Measurements from ENCODE around the gene TLE5.
A peak's percentile ranks its signal among the peaks of the same experiment; 100 is the strongest.

TLE5 gene

DNA sequence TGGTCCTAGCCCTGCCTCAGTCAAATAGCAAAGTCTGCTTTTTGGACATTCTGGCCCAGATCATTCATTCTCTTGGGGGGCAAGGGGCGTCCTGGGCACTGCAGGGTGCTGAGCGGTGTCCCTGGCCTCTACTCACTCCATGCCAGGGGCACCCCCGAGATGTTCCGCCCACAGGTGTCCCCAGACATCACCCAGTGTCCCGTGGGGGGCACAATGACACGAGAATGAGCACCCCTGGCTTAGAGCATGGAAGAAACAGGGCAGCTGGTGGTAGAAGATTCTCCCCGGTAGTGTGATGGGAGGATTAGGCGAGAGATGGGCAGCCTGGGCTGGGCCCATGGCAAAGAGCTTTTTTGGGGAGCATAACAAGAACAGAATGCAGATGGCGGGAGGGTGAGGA, 5.3 kb upstream of the TLE5 start:
- H3K36me3 ChIP-seq (ENCODE audit: control insufficient read depth, insufficient read depth, low read length), result no peaks in the 10 kb centered on the region
- no peak for DNase-seq (ENCODE audit: extremely low read depth, insufficient read length)
- TF ChIP-seq, protein P1, sequence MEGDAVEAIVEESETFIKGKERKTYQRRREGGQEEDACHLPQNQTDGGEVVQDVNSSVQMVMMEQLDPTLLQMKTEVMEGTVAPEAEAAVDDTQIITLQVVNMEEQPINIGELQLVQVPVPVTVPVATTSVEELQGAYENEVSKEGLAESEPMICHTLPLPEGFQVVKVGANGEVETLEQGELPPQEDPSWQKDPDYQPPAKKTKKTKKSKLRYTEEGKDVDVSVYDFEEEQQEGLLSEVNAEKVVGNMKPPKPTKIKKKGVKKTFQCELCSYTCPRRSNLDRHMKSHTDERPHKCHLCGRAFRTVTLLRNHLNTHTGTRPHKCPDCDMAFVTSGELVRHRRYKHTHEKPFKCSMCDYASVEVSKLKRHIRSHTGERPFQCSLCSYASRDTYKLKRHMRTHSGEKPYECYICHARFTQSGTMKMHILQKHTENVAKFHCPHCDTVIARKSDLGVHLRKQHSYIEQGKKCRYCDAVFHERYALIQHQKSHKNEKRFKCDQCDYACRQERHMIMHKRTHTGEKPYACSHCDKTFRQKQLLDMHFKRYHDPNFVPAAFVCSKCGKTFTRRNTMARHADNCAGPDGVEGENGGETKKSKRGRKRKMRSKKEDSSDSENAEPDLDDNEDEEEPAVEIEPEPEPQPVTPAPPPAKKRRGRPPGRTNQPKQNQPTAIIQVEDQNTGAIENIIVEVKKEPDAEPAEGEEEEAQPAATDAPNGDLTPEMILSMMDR (IDR thresholded peaks at IDR 0.05; ENCODE audit: insufficient read depth, low read length, poor library complexity, severe bottlenecking), result no peak
- H3K27me3 ChIP-seq (replicated peaks; ENCODE audit: control insufficient read depth, insufficient read depth, low read length), result no peaks in the 10 kb centered on the region
- H3K4me3 ChIP-seq (replicated peaks; ENCODE audit: low read depth, low read length), result no peak overlapping the region

DNA sequence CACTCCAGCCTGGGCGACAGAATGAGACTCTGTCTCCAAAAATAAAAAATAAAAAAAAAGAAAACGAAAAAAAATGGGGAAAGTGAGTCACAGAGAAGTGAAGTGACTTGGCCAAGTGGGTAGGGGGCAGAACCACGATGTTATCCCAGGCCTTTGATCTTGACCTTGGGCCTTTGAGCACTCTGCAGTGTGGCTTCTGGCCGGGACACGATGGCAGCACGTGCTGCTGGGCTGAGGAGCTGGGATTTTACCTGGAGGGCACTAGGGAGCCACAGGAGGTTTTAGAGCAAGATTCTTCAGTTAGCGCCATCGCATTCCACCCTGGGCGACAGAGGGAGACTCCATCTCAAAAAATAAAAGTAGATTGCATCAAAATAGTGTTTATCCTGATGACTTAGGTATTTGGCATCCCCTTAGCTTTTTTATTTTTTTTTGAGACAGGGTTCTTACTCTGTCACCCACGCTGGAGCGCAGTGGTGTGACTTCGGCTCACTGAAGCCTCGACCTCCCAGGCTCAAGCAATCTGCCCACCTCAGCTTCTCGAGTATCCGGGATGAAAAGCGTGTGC, 4.3 kb upstream of the TLE5 start:
- no peak for DNase-seq (ENCODE audit: extremely low read depth, insufficient read length)
- H3K4me3 ChIP-seq (replicated peaks; ENCODE audit: low read depth, low read length), result no peak overlapping the region
- H3K36me3 ChIP-seq (ENCODE audit: control insufficient read depth, insufficient read depth, low read length), result no peaks in the 10 kb centered on the region
- TF ChIP-seq, protein P1 (IDR thresholded peaks at IDR 0.05; ENCODE audit: insufficient read depth, low read length, poor library complexity, severe bottlenecking), result no peak
- no peaks in the 10 kb centered on the region for H3K27me3 ChIP-seq (replicated peaks; ENCODE audit: control insufficient read depth, insufficient read depth, low read length)

DNA sequence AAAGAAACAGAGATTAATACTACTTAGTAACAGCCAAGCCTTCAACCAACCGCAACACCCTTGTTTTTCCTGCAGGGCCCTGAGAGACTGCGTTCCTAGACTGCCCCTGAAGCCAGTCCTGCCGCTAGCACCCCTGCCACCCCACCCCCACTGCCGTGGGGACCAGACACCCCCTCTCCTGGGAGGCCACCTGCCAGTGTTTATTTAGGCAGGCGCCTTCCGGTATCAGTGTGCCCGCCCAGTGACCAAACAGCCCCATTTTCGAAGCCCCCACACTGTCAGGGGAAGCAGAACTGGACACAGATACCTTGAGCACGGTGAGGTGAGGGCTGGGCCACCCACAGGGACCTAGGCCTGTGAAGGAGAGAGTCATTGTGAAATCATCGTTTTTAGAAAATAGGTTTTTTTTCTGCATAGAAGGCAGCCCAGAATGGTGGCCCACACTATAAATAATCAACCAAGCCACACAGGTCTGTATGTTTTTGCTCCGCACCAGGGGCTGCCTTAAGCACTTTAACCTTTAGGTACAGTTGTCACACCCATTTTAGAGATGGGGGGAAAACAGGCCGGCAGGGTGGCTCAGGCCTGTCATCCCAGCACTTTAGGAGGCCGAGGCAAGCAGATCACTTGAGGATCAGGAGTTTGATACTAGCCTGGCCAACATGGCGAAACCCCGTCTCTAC, 3.5 kb upstream of the TLE5 start:
- DNase-seq (ENCODE audit: extremely low read depth, insufficient read length), result peak; percentile 87
- TF ChIP-seq, protein P1 (IDR thresholded peaks at IDR 0.05; ENCODE audit: insufficient read depth, low read length, poor library complexity, severe bottlenecking), result no peak
- H3K4me3 ChIP-seq (replicated peaks; ENCODE audit: low read depth, low read length), result peak overlapping the region; percentile 22

DNA sequence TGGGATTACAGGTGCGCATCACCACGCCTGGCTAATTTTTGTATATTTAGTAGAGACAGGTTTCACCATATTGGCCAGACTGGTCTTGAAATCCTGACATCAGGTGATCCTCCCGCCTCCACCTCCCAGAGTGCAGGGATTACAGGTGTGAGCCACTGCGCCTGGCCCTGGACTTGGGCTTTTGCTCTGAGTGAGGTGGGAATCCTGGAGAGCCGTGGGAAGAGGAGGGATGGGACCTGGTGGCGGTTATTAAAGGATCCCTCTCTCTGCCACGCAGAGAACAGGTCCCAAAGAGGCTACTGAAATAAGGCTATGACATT, 1.7 kb upstream of the TLE5 start:
- TF ChIP-seq, protein P1 (IDR thresholded peaks at IDR 0.05; ENCODE audit: insufficient read depth, low read length, poor library complexity, severe bottlenecking), result no peak
- no peak overlapping the region for H3K4me3 ChIP-seq (replicated peaks; ENCODE audit: low read depth, low read length)

More for the DNA sequence above, 3.5 kb upstream of the TLE5 start:
- Histone ChIP-seq H3K36me3 (ENCODE audit: control insufficient read depth, insufficient read depth, low read length) (no peaks in the 10 kb centered on the region), H3K27me3 (replicated peaks; ENCODE audit: control insufficient read depth, insufficient read depth, low read length) (no peaks in the 10 kb centered on the region)

DNA sequence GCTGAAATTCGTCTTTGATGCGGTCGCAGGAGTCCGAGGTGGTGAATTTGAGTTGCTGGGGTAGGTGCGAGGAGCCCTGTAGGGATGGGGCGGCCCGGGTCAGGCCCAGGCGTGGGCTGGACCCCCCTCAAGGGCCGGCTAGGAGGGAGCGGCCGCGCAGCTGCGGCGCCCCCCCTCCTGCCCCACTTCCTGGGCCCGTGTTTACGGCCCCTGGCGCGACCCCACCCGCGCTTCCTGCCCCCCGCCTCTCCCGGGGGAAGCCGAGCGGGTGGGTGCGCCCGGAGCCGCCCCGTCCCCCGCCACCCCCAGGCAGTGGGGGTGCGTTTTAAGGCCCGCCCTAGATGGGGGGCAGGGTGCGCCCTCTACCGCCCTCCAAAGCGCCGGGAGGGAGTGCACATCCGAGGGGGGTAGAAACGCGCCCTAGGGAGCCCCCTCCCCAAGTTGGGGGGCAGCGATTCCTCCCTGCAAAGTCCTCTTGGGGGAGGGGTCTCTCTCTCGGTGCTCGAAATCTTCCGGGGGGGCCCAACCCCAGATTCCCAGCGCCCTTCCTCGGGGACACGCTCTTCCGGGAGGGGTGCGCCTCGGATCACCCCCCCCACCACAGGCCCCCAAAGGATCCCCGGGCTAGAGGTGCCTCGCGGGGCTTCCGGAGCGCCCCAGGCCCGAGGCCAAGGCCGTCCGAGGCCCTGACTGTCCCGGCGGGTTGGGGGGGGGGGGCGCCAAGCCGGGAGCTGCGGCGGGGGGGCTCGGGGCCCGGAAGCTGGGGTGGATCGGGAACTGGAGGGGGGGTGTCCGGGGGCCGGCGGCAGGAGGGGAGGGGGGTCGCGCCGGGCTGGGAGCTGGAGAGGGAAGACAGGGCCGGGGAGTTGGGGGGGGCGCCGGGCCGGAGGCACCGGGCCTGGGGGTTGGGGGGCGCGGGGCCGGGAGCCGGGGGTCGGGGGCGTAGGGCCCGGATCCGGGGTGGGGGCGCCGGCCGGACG, 823 bp downstream of the TLE5 start:
- peak overlapping the region; percentile 73 for H3K4me3 ChIP-seq (replicated peaks; ENCODE audit: low read depth, low read length)
- H3K36me3 ChIP-seq (ENCODE audit: control insufficient read depth, insufficient read depth, low read length), result peaks cover 20% of the 10 kb centered on the region
- H3K27me3 ChIP-seq (replicated peaks; ENCODE audit: control insufficient read depth, insufficient read depth, low read length), result no peaks in the 10 kb centered on the region
- TF ChIP-seq, protein P1 (IDR thresholded peaks at IDR 0.05; ENCODE audit: insufficient read depth, low read length, poor library complexity, severe bottlenecking), result peak; percentile 54
- DNase-seq (ENCODE audit: extremely low read depth, insufficient read length), result peak; percentile 70

More for the DNA sequence above, 1.7 kb upstream of the TLE5 start:
- DNase-seq (ENCODE audit: extremely low read depth, insufficient read length), result no peak
- Histone ChIP-seq H3K36me3 (ENCODE audit: control insufficient read depth, insufficient read depth, low read length) (peaks cover 3% of the 10 kb centered on the region; the same call in 1 of the 2 replicates), H3K27me3 (replicated peaks; ENCODE audit: control insufficient read depth, insufficient read depth, low read length) (no peaks in the 10 kb centered on the region)
